Heart left ventricle (tissue), 16 donors: Measurements from ENCODE around the gene EMC10. TPM values are rescaled to one million over a fixed set of nuclear protein-coding genes. Genes with fewer than 3 reads are reported as not detected.

Experiments used
- ATAC-seq, 4 donors: fragments of 200-7000 bp; cut with Tn5 transposase; one replicate each; pipeline ENCODE4 v1.9.1; 2020 to 2022; ENCODE audit warnings: moderate library complexity in 4 of 4, mild to moderate bottlenecking in 3 of 4, moderate number of reproducible peaks in 1 of 4
- DNase-seq, 5 donors: peaks; one replicate each; pipeline ENCODE4 v3.0.0-alpha.2; 2020
- H3K27ac ChIP-seq, 12 donors: fragments of 200-600 bp; sonication (generic) in 4 of 12; one replicate each; pipeline versions ENCODE4 v1.5.0 to v1.8.0; 2016 to 2022; ENCODE audit warnings: mild to moderate bottlenecking in 2 of 12
- H3K27me3 ChIP-seq, 9 donors: fragments of 200-600 bp; sonication (generic) in 2 of 9; one replicate each; pipeline versions ENCODE4 v1.5.1 to v1.8.0; 2016 to 2022; ENCODE audit warnings: mild to moderate bottlenecking in 3 of 9
- H3K36me3 ChIP-seq, 9 donors: fragments of 200-600 bp; sonication (generic) in 2 of 9; one replicate each; pipeline versions ENCODE4 v1.5.0 to v1.8.0; 2018 to 2022; ENCODE audit warnings: mild to moderate bottlenecking in 2 of 9
- H3K4me1 ChIP-seq, 12 donors: fragments of 200-600 bp; sonication (generic) in 4 of 12; one replicate each; pipeline versions ENCODE4 v1.5.0 to v1.8.0; 2016 to 2022; ENCODE audit warnings: mild to moderate bottlenecking in 3 of 12
- H3K4me3 ChIP-seq, 12 donors: fragments of 200-600 bp; sonication (generic) in 4 of 12; one replicate each; pipeline versions ENCODE4 v1.5.0 to v1.8.0; 2017 to 2022; ENCODE audit warnings: mild to moderate bottlenecking in 9 of 12, moderate library complexity in 4 of 12
- H3K9me3 ChIP-seq, 12 donors: fragments of 200-600 bp; sonication (generic) in 4 of 12; one replicate each; pipeline versions ENCODE4 v1.5.0 to v1.8.0; 2016 to 2022; ENCODE audit warnings: mild to moderate bottlenecking in 1 of 12
- POLR2A ChIP-seq, 2 donors: fragments of 450-650 bp; IDR thresholded peaks; one replicate each; pipeline ENCODE4 v1.6.1; 2017; ENCODE audit warnings: antibody characterized with exemption in 2 of 2, mild to moderate bottlenecking in 2 of 2, moderate library complexity in 2 of 2
- WGBS, 4 donors: extraction: QIAGEN DNeasy Blood & Tissue Kit in 2 of 4; methylation state at CpG; one replicate each; pipeline versions ENCODE4 v1.1.5 to v1.1.7; 2013 to 2018; 5-methylcytosine and 5-hydroxymethylcytosine counted together
- intact Hi-C, 10 donors: fragments of 100-400 bp; cut with DNase I; formaldehyde crosslinking; loops; one replicate each; pipeline versions ENCODE4 v1.11.1 to v1.14.2; 2022
- polyA plus RNA-seq, 2 donors: library from polyadenylated mRNA; stranded (reverse); fragments of 200-250 nt; gene quantifications; one replicate each; pipeline ENCODE4 v1.2.3, GENCODE V29; 2013
- total RNA-seq, 9 donors: library from RNA; depleted of rRNA in 2 of 9; stranded (reverse); fragments of >200 nt in 2 of 9; fragmentation: NEBNext Ultra II Directional in 3 of 9; extraction: Animal tissue kit (Norgen Biotek cat#: 25700) in 3 of 9; gene quantifications; one replicate each; pipeline versions ENCODE4 v1.1.0 to v1.2.4, GENCODE V29; 2016 to 2023
- TF ChIP-seq, protein P1 (sequence below), 12 donors: fragments of 200-600 bp; sonication (generic) in 4 of 12; IDR thresholded peaks; one replicate each; pipeline versions ENCODE4 v1.5.0 to v1.8.0; 2018 to 2022; ENCODE audit warnings: antibody characterized with exemption in 12 of 12, mild to moderate bottlenecking in 5 of 12
- donor health status: ischemic (EF 13 %, LVEDD 7.1; RV severe dilation, severe dysfunction).
- donor health status: healthy with polysubstance abuse.
- donor health status: DM: no; HTN: yes; CAD: no.
- donor health status: DM: no; HTN: no; CAD: no.
- donor health status: ischemic (EF 25% LVEDD 6.9; RV normal size, moderate dysfunction).
- donor health status: ischemic (EF 25% LVEDD 5.7; RV mildly dilated, moderate dysfunction).
- donor health status: healthy.
- donor health status: DM: yes; HTN: yes; CAD: no.
- donor health status: ischemic (EF 35%, LVEDD 5.7; RV mildly dilated, moderate dysfunction).
- donor health status: nonischemic (EF 11% LVEDD 7.7; RV severe dilation, severe dysfunction).
- donor health status: DM: yes; HTN: yes; CAD: no.
- donor health status: PGD.
- donor health status: ischemic (EF 29% LVEDD 5.4; RV normal size, mild dysfunction).
- donor health status: nonischemic (EF 23%, LVEDD 6.1; RV moderate dilation, normal function).

EMC10 gene
- total and polyA plus RNA-seq, 11 donors: 72.8 to 138 (median 95.3) TPM

DNA sequence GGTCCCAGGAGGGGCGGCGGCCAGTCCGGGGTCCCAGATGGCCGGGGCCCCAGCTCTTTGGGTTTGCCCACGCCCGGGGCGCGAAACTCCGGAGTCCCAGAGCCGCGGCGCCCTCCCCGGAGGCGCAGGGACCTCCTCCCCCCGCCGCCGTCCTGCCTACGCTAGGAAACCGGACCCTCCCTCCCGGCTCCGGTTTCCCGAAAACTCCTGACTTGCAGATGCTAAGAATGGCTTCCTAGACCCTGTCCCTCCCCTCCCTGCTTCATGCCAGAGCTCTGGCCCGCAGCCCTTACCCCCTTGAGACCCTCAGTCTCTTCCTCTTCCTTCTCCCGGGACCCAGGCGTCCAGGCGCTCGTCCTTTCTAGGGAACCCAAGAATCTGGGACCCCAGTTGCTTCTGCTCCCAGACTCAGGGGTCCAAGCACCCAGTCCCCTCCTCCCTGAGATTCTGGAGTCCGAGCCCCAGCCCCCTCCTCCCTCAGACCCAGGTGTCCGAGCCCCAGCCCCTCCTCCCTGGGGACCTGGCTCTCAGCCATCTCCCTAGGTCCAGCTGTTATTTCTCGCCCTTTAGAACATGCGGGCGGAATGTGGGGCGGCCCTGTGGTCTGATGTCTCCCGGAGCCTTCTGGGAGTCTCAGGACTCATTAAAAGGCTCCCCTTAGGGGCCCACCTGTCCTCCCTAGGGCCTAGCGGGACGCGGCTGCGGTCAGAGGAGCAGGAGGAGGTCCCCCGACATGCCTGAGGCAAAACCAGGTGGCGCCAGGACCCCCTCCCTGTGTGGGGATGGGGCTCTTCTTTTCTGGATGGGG lies 43.9 kb upstream of the EMC10 start, which contains the start of gene MYBPC2:
TSS of gene MYBPC2 (plus strand) at position 672 of the 808 bp plus-strand sequence. CDS start at position 734, 62 bp downstream.
- DNase-seq (peak in 1 of 5 donors; percentile 35), ATAC-seq (peak in 1 of 4 donors; percentile 4)
- no peaks in the 10 kb centered on the region for H3K9me3 ChIP-seq
- TF ChIP-seq, protein P1, sequence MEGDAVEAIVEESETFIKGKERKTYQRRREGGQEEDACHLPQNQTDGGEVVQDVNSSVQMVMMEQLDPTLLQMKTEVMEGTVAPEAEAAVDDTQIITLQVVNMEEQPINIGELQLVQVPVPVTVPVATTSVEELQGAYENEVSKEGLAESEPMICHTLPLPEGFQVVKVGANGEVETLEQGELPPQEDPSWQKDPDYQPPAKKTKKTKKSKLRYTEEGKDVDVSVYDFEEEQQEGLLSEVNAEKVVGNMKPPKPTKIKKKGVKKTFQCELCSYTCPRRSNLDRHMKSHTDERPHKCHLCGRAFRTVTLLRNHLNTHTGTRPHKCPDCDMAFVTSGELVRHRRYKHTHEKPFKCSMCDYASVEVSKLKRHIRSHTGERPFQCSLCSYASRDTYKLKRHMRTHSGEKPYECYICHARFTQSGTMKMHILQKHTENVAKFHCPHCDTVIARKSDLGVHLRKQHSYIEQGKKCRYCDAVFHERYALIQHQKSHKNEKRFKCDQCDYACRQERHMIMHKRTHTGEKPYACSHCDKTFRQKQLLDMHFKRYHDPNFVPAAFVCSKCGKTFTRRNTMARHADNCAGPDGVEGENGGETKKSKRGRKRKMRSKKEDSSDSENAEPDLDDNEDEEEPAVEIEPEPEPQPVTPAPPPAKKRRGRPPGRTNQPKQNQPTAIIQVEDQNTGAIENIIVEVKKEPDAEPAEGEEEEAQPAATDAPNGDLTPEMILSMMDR (IDR thresholded peaks at IDR 0.05): no peak
- no peak for TF ChIP-seq POLR2A (IDR thresholded peaks at IDR 0.05)
- 4 to 5% (median 5%) methylated on average over 18 to 40 of the region's 40 CpGs for WGBS, 4 donors
- H3K27me3 ChIP-seq: peaks cover 0 to 23% (median 11%) of the 10 kb centered on the region in 9 donors
- peak within 1 kb of the TSS in 10 of 12 donors; percentile 3 to 90 (median 57) for H3K27ac ChIP-seq
- peaks cover 0 to 30% (median 12%) of the 10 kb centered on the region in 12 donors for H3K4me1 ChIP-seq
- intact Hi-C loops: no loop called here
- no peaks in the 10 kb centered on the region for H3K36me3 ChIP-seq
- peak within 1 kb of the TSS; percentile 42 to 88 (median 65) for H3K4me3 ChIP-seq

DNA sequence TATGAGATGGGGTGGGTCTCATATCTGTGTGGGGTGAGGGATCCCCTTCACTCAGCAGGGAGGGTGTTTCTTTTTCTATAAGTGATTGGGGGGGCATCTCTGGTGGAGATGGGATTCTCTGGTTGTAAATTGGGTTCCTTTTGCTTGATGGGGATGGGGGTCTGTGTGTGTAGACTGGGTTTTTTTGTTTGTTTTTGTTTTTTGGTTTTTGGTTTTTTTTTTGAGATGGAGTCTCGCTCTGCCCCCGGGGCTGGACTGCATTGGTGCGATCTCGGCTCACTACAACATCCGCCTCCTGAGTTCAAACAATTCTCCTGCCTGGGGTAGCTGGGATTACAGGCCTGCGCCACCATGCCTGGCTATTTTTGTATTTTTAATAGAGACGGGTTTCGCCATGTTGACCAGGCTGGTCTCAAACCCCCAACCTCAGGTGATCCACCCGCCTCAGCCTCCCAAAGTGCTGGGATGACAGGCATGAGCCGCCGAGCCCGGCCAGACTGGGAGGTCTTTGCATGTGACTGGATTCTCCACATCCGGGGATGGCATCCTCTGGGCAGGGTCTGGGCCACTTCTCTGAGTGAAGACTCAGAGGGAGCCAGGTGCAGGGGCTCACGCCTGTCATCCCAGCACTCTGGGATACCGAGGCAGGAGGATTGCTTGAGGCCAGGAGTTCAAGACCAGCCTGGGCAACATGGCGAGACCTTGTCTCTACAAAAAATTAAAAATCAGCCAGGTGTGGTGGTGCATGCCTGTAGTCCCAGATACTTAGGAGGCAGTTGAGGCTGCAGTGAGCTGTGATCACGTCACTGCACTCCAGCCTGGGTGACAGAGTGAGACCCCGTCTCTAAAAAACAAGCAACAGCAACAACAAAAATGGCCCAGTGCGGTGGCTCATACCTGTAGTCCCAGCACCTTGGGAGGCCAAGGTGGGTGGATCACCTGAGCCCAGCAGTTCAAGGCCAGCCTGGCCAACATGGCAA lies 42.8 kb upstream of the EMC10 start:
- H3K27ac ChIP-seq: no peak overlapping the region
- intact Hi-C loops: no loop called here
- H3K27me3 ChIP-seq: peaks cover 0 to 19% (median 11%) of the 10 kb centered on the region in 9 donors
- ATAC-seq (no peak), DNase-seq (no peak)
- no peaks in the 10 kb centered on the region for H3K36me3 ChIP-seq
- 65 to 69% (median 68%) methylated on average over 17 to 19 of the region's 19 CpGs for WGBS, 4 donors
- no peaks in the 10 kb centered on the region for H3K9me3 ChIP-seq
- no peak overlapping the region for H3K4me3 ChIP-seq
- TF ChIP-seq POLR2A (IDR thresholded peaks at IDR 0.05): no peak
- TF ChIP-seq, protein P1 (IDR thresholded peaks at IDR 0.05): no peak
- H3K4me1 ChIP-seq: peaks cover 0 to 20% (median 10%) of the 10 kb centered on the region in 12 donors

DNA sequence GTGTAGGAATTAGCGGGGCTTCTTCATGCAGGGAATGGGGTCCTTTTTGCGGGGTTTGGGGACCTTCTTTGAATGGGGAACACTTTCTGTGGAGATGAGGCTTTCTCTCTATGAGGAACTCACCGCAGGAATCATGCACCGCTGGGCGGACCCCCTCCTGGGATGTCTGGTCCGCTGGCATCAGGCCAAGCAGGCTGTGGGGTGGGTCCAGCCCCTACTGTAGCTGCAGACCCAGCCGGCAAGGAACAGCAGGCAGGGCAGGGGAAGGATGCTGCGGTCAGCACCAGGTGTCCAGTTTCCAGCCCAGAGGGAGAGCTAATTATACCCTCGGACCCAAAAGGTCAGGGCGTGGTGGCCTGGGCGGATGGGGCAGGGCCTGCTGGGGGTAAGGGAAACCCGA lies 41.8 kb upstream of the EMC10 start:
- H3K27ac ChIP-seq: no peak overlapping the region
- H3K4me3 ChIP-seq: no peak overlapping the region
- intact Hi-C loops: no loop called here
- no peak for DNase-seq
- no peaks in the 10 kb centered on the region for H3K9me3 ChIP-seq
- TF ChIP-seq, protein P1 (IDR thresholded peaks at IDR 0.05): no peak
- no peak for TF ChIP-seq POLR2A (IDR thresholded peaks at IDR 0.05)
- 27 to 42% (median 33%) methylated on average over 9 to 12 of the region's 12 CpGs for WGBS, 4 donors
- peaks cover 0 to 18% (median 10%) of the 10 kb centered on the region in 12 donors for H3K4me1 ChIP-seq
- no peak for ATAC-seq
- peaks cover 0 to 19% (median 11%) of the 10 kb centered on the region in 9 donors for H3K27me3 ChIP-seq
- no peaks in the 10 kb centered on the region for H3K36me3 ChIP-seq
